HL-60/S4 treated with phorbol 12-myristate 13-acetate at 8.2 ng/mL for 4 days and 3 days (cell line): Measurements from ENCODE around the gene JCAD.

Experiments used
- in situ Hi-C: fragments of 300-500 bp; cut with MboI; formaldehyde crosslinking; loops from 2 replicates; pipeline ENCODE4 v1.15.0; 2022; ENCODE audit warnings: low sequenced_read_pairs

The JCAD gene

DNA sequence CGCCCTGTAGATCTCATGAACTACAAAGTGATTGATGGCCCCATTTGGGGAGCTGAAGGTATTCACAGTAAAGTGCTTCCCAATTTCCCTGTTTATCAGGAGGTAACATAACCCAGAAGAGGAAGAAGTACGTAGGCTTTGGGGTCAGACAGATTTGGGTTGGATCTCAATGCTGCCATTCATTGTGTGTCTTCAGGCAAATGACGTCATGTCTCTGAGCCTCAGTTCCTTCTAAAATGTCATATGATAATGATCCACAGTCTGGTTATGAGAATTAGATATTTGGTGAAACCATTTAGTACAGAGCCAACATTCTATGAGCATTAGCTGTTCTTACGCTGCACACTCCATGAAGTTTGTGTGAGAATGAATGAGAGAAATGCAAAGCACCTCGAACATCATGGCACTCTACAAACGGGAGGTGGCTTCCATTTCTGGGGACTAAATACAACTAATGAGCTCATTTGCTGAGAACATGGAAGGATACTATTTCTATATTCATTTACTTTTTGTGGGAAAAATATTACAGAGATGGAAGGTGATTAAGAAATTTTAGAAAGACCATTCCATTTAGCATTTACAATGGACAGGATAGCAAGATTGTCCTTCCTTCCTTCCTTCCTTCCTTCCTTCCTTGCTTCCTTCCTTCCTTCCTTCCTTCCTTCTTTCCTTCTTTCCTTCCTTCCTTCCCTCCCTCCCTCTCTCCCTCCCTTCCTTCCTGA is 13.8 kb upstream of the JCAD start:
- in situ Hi-C loops, result no loop called here

DNA sequence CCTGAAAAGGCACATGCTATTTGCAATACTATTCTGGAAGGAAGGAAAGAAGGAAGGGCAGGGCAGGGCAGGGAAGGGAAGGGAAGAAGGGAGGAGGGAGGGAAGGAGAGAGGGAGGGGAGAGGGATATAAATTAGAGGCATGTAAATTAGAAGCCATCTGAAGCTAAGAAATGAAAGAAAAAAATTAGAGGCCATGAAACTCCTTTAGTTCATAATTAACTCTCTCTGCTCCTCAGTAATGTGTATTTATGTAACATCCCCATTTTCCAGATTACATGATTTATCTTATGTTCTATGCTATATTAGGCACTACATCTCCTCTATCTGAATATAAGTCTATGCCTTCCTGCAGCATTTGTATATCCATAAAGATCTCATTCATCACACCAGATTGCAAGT is 12.7 kb upstream of the JCAD start:
- in situ Hi-C loops, result no loop called here

DNA sequence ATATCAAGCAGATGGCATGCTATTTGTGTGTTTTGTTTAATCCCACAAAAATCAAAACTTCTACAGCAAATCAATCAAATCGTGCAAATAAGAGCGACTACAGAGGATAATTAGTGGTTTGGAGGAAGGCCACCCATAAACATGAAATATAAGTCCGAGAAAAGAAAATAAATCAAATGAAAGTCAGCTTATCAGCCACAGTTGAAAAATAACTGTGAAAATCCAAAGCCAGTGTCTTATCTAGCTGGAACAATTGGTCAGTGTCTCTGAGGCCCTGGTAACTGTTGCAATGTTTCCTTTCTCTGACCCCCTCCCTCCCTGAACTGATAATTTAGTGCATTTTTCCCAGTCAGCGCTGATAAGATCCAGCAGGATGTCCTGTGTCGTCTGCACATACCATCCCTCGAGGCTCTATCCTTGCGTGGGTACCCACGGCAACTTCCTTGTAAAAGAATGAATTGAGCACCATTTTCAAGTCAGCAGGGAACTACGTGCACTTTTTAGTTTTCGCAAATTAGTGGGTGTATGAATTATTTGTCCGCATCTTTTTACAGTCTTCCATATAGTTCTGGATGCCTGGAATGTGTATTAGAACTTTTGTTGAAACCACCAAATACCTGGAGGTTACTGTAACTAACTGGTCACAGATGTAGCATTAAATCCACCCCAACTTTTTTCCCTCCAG is 10.8 kb upstream of the JCAD start:
- in situ Hi-C loops, result no loop called here

DNA sequence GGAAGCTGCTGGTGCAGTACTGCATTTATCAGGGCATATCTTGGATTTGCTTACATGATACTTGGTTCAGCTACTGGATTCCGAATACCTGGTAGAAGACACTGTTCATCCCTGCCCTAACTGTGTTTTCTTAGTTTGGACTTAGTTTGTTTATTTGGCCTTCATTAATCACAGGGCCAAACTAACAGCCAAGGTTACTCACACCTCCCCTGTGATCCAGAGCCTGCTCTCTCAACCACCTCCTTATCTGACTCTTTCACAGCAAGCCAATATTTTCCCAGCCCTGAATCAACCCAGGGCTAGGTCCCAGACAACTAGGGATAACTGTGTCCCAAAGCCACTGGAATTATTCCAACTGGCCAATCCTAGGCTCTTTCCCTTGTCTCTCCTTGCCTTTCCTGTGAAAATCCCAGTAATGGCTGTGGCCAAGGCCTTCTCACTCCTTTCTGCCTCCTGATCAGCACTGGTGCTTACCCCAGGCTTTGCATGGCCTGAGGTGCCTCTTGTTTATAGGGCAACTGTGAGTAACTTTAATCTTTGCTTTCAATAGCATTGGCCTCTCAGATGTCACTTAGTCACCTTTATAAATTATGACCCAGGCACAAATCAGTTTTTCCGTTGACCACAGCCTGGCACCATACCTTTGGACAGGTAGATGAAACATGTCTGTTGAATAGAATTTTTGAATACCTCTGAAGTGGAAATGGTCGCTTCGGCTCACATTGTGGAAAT is 9.3 kb upstream of the JCAD start:
- in situ Hi-C loops, result no loop called here

DNA sequence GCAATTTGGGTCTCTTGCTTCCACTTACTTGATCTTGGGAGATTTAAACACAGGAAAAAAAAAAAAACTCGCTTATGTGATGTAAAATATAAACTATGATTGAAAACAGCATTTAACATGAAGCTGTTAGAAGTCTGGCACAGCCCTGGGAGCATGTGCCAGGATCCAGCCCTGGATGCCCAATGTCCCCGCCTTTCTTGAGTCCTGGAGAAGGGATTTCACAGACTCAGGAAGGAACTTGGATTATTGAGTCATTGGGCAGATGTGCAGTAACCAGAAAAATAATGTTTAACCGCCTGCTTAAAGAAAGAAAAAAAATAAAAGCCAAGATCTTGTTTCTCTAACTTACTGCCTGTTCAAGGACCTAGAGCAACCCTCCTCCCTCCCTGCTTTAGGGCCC is 3.7 kb upstream of the JCAD start:
- in situ Hi-C loops, result no loop called here

DNA sequence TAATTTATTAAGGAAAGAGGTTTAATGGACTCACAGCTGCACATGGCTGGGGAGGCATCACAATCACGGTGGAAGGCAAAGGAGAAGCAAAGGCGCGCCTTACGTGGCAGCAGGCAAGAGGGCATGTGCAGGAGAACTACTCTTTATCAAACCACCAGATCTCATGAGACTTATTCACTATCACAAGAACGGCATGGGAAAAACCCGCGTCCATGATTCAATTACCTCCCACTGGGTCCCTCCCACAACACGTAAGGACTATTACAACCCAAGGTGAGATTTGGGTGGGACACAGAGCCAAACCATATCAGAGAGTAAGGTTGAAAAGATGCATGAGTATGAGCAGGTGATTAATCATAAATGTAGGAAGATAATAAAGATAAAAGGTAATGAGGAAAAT is 3.2 kb upstream of the JCAD start:
- in situ Hi-C loops, result no loop called here

DNA sequence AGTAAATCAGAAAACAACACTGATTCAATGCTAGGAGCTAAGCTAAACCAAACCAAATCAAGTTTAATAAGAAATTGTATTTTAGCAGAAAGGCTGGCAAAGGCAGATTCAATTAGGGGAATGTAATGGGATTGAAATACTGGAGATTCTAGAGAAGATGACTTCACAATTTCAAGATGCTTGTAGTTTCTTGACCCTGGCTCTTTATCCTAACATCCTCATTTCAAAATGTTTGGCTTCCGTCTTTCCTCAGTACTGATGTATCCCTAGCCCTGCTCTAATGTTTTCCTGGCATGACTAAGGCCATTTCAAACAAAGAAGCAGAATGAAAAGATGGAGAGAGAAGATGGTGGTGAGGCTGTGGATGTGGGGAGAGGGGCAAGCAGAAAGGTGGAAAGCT is 2.7 kb upstream of the JCAD start:
- in situ Hi-C loops, result no loop called here

DNA sequence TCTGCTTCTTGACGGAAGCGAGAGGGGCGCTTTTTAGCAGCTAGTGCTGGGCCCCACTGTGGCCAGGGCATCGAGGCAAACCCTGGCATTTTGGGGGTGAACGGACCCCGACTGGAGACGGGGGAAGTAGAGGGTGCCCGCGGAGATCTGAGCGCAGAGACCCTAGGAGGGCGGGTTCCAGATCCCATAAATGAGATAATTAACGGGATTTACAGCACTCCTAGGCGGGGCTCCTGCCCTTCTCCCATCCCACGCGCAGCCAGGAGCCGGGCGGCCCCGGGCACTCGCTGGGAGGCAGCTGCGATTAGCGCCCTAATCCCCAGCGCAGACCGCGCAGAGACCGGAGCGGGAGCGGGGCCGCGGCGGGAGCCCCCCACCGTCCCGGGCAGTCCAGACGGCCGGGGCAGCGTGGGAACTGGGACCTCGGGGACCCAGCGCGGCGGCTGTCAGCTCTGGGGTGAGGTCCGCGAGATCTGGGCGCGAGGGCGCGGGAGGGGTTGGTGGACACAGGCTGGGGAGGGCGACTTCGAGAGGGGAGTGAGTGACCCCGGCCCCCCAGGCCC is 735 bp downstream of the JCAD start:
- in situ Hi-C loops, result no loop called here

DNA sequence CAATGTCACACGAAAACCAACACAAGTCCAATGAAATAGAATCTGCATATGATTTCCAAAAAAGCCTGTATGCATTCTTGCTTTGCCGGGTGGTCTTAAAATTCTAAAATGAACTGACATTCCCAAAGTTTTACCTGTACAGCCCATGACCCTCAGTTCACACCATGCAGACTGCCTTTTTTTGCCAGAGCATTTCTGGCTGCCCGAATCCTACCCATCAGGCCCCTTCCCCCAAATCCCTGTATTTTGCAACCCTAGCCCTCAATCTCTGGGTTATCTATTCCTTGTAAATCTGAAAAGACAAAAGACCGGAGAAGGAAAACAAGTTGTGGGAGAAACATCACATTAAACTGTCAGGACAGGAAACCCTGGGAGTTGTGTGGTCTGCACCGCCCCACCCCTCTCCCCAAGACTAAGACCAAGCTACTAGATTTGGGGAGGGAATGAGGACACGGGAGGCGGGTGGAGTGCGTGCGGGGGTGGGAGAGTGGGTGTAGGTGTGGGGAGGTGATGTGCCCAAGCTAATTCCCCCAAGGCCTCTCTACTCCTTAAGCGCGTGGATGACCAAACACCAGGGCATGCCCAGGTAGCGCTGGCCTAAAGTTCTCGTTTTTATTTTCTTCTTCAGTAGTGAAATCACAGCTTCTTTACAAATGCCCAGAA is 1.4 kb downstream of the JCAD start:
- in situ Hi-C loops, result no loop called here

DNA sequence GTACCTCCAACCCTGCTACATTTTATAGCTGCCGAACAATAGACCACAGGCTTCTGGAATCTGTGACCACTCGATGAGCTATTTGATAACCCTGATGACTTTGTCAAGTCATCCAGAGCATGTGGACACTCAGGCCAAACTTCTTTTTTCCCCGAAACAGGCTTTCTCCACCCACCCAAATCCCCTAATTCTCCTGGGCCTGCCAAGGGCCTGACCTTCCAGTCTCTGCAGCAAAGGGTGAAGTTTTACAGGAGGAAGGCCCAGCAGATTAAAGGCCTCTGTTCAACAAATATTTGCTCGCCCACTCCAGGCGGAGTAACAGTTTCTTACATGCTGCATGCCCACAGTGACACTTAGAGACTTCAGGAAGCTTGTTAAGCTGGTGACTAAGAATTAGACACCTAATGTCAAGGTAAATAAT is 2.0 kb downstream of the JCAD start:
- in situ Hi-C loops, result no loop called here

DNA sequence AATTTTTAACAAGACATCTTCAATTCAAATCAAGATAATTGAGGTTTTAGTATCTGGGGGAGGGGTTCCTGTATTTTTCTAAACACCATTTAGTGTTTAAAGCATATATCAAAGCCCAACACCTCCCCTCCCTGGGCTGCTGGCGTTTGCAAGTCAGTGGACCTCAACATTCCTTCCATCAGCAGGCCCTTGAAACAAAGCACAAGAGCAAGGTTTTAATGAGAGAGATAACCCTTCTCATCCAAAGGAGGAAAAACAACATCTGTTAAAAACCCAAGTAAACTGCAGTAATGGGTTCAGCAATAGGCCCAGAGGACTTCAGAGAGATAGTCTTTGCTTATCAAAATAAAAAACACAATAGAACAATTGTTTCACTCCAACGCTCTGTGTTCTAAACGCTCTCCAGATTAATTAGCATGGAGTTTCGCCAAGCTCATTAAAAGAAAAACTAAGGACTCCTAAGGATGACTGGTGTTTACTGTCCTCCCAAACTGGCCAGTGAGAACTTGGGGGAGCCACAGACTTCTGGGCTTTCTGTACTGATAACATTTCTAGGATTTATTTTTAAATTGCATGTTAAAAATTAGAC is 2.5 kb downstream of the JCAD start:
- in situ Hi-C loops, result no loop called here

DNA sequence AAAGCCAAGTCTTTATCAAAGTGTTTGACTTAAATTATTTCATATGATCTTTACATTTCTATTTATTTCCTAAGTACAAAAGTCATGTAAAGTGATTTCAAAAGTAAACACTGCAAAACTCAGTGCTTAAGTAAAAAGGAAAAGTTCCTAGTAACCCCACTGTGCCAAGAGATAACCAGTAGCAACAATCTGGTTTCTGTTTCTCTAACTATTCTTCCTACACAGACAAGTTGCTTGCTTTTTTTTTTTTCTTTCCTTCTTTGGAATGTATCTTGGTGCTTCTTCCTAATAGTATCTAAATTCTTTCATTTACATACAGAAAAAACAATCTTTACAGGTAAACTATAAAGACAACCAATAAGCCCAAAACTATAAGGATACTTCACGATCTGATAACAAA is 3.1 kb downstream of the JCAD start:
- in situ Hi-C loops, result no loop called here

DNA sequence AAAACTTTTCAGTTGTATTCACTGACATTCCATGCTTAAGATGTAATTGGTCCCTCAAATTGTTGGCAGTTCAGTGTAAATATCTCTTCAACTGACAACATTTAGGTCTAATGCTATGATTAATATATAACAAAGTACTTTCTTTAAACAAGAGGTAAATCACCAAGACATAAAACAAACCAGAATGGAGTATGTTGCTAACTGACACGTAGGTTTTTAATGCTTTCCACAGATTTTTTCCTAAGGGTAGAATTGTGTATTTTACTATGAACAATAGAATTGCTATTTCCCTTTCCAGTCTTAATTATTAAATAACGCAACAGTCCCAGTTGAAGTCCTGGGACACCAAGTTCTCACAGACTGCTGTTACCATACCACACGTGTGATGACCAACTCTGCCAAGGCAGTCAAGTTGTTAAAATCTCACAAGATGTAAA is 4.1 kb downstream of the JCAD start:
- in situ Hi-C loops, result no loop called here

DNA sequence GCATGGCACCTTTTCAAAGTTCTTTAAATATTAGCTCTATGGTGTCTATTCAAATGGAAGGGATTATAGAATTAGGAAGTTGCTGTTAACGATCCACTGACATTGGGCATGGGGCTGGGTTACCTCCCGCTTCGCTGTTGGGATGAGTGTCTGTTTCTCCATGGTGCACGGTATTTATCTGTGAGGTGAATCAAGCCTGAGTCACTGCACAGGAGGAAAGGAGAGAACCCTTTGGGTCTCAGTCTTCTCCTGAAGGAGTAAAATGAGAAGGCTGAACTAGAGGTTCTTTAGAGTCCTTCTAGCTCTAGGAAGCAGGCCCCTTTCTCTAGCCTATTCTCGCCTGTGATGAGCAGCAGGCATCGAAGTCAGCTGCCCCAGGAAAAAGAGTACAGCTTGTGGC is 7.3 kb downstream of the JCAD start:
- in situ Hi-C loops, result no loop called here

DNA sequence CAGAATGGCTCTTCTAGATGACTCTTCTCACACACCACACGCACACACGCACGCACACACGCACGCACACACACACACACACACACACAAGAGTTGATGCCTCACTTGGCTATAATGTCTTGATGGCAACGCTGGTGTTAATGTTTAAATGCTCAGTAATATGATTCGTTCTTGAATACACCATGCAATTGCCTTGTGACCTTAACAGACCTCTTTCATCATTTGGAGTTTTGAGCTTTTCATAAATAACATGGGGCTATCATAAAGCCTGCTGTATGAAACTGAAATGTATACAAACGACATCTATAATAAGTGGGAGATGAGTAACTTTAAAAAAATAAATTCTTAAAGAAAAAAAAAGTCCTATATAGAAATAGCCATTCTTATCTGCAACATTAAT is 8.2 kb downstream of the JCAD start:
- in situ Hi-C loops, result no loop called here

DNA sequence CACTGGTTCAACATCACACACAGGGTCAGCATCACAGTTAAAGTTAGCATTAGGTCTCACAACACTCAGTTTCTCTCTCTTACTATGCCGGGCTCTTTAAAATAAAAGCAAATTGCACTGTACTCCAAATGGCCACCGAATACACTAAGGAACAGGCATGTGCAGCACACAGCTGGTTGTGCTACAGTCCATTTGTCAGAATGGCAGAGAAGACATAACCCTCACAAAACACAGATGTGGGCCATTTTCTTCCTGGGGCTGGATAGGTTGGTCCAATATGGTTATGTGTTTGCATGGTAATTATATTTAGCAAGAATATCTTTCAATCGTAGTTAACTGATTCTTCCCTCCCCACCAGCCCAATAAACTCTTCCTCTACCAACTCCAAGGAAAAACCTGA is 9.0 kb downstream of the JCAD start:
- in situ Hi-C loops, result no loop called here

DNA sequence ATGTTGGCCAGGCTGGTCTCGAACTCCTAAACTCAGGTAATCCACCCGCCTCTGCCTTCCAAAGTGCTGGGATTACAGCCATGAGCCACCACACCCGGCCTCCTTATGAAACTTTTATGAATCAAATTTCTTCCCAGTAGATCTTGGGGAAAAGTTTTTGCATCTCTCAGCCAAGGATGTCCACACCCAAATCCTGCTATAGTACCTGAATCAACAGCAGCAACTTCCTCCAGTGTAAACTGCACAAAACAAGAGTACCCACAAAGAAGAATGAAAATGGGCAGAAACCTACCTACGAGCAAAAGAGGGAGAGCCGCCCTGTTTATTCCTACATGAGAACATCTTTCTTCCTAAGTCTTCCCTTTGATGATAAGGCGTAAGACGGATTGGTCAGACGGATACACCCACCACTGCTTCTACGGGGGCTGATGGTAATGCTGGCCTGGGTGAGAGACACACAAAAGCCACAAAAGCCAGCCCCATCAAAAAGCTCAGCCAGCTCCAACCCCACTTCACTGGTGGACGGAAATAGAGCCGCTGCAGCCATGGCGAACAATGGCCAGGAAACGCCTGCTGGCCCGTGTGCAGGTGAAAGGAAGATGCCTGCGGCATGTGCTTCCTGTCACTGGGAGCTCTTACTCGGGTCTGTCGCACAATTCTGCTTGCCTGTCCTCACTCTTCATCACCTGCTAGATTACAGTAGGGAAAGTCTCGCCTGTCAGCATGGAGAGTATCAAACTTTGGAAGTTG is 10.4 kb downstream of the JCAD start:
- in situ Hi-C loops, result no loop called here

DNA sequence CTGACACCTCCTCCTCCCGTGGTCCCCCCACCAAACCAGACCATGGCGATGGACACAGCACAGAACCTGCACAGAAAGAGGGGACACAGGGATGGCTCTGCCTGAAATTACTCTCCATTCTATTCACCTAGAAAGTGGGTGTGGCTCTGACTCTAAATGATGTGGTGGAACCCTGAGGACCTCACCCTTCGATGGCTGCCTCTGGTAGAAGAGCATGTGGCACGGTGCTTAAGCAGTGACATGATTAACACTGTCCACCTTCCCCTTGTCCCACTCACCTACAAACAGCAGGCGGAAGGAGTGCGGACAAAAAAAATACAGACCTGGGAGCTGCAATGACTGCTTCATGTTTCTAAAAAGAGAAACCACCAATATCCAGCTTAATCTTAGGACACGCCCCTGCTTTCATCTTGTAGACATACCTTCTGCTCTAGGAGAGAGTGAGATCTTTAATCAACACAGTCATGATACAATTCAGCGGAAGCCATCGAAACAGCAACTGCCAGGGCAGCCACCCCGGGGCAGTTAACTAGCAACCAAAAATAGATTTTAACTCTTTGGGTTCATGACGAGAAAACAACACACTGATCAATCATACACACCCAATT is 11.4 kb downstream of the JCAD start:
- in situ Hi-C loops, result no loop called here

DNA sequence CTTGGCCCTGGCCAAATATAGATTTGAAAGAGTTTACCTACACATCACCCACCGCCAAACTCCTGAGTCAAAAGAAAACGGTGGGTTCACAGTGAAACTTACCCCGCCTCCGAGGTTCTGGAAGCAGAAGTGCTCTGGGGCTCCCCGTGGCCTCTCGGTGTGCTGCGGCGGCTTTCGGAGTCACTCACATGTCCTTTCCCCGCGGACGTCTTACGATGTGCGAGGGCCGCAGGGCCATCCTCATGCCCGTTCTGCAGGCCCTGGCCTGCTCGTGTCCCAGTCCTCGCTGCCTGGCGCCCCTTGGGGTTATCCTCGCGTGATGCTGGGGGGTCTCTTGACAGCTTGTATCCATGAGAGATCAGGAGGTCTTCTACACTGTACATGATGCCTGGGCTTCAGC is 12.0 kb downstream of the JCAD start:
- in situ Hi-C loops, result no loop called here

DNA sequence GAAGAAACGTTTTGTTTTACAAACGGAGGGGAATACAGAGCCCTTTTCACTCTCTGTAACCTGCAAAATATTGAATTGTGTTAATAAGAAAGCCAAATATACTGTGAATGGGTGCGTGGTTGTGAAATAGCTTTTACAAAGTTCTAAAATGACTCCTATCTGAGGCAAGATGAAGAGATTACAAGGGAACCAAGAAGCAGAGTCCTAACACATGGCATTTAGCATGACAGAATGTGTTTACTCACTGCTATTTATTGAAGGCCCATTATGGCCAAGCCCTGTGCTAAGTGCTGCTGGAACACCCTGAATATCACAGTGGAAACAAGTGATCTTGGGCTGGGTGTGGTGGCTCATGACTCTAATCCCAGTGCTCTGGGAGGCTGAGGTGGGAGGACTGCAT is 12.9 kb downstream of the JCAD start:
- in situ Hi-C loops, result no loop called here
